T47D (cell line): ENCODE measurements around the gene CFAP77.

ENCODE experiments used
- DNase-seq, 2 experiments: peaks; one replicate each; pipeline versions ENCODE4 v3.0.0 to v3.0.0-alpha.2; 2011 to 2012; ENCODE audit warnings: low read depth in 1 of 2, low spot score in 1 of 2
- JUND ChIP-seq: IDR thresholded peaks from 2 replicates; pipeline ENCODE4 v1.6.1; 2012; ENCODE audit warnings: low read depth
- in situ Hi-C: cut with HindIII; loops from 2 replicates; pipeline ENCODE4 v1.10.0; 2016; ENCODE audit warnings: low sequenced_read_pairs, low pct_unique_long_range_greater_than_20kb

CFAP77 gene

DNA sequence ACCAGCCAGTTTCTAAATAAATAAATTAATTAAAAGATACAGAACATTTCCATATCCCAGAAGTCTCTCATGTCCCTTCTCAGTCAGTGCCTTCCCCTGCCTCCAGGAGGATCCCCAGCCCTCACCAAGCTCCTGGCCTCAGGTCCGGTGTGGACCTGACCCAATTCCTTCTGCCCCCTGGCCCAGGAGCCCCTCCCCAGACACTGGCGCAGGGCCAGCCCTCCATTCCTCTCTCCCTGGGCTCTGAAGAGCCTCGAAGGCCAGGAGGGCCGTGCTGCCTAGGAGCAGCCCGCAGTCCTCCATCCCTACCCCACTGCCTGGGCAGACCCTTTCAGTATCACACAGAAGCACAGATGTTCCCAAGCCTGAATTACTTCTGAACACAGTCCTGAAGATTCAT lies 110.6 kb downstream of the CFAP77 start:
- no peak for DNase-seq
- TF ChIP-seq JUND, result no peak
- in situ Hi-C loops, result no loop called here

DNA sequence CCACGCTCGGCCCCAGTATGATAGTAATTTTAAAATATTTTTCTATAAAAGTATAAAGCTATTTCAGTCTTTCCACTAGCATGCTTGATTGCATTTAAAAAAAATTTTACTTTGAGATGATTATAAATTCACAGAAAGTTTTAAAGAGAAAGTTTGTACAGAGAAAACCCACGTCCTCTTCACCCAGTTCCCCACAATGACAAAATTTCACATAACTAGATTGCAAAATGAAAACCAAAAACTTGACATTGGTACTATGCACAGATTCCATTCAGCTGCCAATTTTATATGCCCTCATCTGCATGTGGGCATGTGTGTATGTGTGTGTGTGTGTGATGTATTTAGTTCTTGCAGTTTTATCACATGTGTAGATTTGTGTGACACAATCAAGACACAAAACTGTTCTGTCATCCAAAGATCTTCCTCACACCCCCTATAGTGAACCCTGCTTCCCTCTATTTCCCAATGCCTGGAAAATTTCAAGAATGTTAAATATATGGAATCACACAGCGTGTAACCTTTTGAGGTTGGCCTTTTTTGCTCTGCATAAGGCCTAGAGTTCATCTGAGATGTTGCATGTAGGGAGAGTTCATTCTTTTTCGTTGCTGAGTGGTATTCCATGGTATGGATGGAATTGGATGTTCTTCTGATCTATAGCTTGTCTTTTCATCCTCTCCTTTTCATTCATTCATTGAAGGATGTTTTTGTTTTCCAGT lies 115.5 kb downstream of the CFAP77 start:
- no peak for TF ChIP-seq JUND
- DNase-seq, result no peak
- in situ Hi-C loops, result no loop called here

DNA sequence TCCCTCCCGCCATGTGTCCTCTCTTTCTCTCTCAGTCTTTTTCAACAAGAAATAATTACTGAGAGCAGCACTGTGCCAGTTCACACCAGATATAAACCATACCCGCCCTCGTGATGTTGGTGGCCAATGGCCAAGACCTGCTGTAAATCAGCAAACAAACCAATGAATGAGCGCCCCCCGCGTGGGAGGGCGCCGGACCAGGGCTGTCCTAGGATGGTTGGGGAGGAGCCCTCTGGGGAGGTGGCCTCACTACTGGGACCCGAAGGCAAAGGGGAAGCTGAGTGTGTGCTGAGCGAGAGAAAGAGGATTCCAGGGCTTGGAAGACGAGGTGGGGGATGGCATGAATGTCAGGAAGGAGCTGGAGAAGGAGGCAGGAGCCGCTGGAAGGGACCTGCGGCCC lies 121.2 kb downstream of the CFAP77 start:
- DNase-seq, result no peak
- TF ChIP-seq JUND, result no peak
- in situ Hi-C loops, result no loop called here

DNA sequence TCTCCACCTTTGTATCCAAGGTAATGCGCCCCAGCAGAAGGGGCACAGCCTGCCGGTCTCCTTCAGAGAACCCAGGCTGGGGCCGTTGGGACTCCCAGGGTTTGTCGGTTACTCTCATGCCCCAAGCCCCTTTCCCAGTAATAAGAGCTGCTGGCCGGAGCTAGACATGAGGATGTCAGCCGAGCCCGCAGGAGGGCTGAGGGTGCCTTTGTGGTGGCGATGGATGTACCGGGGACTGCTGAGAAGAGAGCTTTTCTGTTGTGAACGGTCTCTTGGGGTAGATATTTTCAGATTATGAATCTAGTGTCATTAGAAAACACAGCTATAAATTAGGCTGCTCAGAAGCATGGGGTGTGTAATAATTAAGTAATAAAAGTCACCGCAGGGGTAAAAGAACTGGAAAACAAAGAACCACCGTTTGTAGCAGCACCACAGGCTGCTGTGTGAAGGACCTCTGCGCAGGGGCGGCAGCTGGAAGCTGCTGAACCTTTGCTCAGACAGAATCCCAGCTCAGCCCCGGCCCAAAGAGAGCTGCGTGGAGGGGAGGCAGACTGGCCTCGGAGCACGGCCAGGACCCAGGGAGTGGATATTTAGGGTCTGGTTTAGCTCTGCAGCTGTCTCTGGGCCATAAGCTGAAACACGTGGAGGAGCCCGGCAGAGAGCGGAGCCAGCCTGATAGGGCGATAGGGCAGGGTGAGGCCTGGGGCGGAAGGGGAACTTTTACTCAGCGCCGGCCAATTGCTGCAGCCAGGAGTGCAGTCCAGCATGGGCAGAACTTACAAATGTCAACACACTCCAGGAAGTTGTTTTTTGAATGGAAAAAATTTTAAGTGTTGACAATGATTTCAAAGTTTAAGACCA lies 121.9 kb downstream of the CFAP77 start:
- DNase-seq, result no peak
- in situ Hi-C loops, result no loop called here
- no peak for TF ChIP-seq JUND

DNA sequence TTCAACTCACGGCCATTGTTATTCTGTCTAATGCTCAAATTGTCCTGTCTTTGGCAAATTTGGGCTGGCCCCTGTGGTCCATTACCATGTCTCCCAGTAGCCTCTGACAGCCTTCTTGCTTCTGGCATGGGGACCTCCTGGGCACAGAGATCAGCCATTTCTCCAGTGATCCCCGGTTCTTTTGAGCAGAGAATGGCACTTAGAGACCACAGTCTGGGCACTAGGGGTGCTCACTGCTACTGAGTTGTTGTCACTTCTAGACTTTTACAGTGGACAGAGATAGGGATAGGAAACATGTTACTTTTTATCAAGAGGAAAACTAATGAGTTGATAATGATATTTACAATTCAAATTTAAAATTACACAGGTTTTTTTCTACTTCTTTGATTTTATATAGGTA lies 124.8 kb downstream of the CFAP77 start:
- no peak for DNase-seq
- in situ Hi-C loops, result no loop called here
- TF ChIP-seq JUND, result no peak

DNA sequence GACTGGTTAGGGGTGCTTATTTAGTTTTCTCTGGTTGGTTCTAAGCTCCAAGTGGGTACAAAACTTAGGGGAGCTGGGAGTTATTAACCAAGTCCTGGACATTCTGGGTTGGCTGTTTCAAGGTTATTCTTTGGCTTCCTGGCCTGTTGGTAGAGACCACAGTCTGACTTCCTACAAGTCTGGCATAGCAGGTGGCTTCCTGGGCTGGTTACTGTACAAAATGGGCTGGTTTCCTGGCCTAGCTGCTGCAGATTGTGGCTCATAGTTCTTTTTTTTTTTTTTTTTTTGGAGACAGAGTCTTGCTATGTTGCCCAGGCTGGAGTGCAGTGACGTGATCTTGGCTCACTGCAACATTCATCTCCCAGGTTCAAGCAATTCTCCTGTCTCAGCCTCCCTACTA lies 126.1 kb downstream of the CFAP77 start:
- in situ Hi-C loops, result no loop called here
- no peak for DNase-seq
- no peak for TF ChIP-seq JUND

DNA sequence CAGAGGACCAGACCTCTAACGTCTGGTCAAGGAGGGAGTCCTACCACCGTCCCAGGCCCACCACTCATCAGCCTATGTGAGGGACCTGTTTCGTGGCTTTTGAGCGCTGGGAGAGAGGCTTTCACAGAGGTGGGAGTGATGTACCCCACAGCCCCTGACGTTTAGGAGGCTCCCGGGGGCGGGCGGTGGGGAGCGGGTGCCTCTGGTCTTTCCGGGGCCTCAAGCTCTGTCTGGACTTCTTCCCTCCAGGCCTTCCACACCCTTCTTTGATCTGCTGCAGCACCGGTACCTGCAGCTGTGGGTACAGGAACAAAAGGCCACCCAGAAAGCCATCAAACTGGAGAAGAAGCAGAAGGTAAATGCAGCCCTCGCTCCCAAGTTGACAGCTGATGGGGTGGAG lies 127.3 kb downstream of the CFAP77 start:
- no peak for DNase-seq
- TF ChIP-seq JUND, result no peak
- in situ Hi-C loops, result no loop called here

DNA sequence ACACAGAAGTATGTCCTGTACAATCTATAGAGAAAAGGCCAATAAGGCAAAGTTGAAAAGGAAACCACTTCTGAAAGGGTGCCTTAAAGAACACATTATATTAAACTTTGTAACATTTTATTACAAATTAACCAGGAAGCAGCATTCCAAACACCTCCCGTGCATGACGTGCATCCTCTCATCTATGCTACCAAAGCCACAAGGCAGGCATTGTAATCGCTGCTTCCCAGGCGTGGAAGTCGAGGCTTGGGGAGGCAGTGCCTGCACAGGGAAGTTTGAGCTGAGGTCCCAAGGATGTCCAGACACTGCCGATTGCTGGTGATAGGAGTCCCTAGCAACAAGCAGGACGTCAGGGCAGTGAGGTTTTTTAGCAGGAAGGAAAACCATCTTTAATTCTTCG lies 128.1 kb downstream of the CFAP77 start:
- no peak for DNase-seq
- no peak for TF ChIP-seq JUND
- in situ Hi-C loops, result no loop called here

DNA sequence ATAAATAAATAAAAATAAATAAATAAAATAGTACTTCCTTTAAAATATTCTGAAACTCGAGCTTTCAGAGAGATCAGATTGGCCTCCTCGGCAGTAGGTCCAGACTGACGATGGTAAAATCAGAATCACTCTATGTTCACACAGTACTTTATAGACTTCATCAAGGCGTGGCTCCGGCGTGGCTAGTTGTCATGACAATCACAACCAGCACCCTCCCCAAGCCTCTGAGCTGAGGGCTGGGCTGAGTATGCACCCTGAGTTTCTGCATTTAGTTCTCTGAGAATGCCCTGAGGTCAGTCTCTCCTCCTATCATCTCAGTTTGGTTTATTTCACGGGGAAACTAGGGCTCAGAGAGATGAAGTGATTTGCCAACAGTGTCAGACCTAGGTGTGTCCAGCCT lies 129.1 kb downstream of the CFAP77 start:
- no peak for DNase-seq
- no peak for TF ChIP-seq JUND
- in situ Hi-C loops, result no loop called here

DNA sequence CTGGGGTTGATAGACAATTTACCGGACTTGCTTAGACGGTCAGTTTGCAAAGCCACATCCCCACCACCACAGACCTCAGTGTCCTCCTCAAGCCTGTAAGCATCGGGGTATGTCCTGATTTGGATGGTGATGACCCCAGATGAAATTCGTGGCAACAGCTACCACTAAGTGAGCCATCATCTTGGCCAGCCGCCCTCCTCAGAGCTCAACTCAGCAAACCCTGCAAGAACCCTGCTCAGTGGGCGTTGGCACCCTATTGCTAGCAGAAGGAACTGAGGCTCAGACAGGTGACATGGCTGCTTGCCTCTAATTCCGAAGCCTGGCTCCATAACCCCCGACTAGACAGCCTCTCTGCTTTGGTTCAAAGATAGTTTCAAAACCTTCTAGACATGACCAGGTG lies 131.0 kb downstream of the CFAP77 start:
- TF ChIP-seq JUND, result no peak
- in situ Hi-C loops, result no loop called here
- no peak for DNase-seq

DNA sequence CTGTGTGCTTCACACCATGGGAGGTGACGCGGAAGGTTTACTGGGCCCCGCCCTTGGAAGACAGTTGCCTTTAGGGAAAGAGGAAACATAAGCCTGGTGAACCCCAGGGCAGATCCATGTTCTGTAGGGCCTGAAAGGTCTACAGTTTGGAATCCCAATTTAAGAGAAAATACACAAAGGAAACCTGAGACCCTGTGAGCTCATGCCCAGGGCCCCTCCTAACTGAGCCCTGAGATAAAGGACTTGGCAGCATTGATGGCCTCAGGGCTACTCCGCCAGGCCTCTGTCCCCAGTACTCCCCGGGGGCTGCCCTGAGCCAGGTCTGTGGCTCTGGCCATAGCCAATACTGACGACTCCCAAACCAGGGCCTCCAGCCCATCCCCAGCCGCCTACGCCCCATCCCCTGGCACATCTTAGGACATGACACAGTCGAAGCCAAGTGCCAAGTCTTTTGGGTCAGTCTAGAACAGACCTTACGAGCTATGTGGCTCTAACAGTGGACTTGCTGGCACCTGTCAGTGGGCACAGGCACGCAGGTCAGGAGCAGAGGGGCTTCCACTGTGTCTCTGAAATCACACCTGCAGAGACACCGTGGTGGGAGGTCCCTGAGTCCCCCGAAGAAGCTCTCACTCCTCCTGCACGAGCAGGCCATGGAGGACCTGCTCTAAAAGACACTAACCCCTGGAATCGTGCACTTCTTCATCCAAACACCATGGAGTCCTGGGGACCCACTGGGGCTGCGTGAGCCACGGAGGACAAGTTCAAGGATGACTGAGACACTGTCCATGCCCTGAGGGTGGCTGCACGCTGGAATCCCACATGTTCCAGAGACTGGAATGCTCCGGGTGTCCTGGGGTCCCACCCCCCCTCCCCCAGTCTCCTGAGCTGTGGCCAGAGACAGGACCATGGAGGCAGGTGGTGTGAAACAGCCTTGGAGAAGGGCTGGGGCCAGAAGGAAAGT lies 132.1 kb downstream of the CFAP77 start:
- in situ Hi-C loops, result no loop called here
- no peak for TF ChIP-seq JUND
- DNase-seq, result no peak

DNA sequence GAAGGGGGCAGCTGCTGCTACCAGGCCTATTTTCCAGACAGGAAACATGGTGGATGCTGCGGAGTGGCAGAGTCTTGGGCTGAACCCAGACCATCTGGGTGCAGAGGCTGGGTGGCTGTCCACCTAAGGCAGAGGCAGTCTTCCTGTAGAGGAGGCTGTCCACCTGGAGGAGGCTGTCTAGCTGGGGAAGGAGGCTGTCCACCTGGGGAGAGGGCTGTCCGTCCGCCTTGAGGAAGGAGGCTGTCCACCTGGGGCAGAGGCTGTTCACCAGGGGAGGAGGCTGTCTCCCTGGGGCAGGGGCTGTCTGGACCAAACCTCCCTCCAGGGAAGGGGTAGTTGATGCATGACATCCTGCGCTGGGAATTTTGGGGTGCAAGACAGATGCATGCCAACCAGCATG lies 133.2 kb downstream of the CFAP77 start:
- in situ Hi-C loops, result no loop called here
- no peak for TF ChIP-seq JUND

More for the DNA sequence above, 133.2 kb downstream of the CFAP77 start:
- no peak for DNase-seq
